NCI-H1105 (cell line): Measurements from ENCODE around the gene KRCC1.
"Not testable (repeated sequence)": the region's sequence is repeated elsewhere in the genome, so short reads cannot be mapped to it uniquely, and the experiment has no call there.

Experiments used
- DNase-seq: peaks from one replicate; lab custom pipeline; 2025; lab: John Stamatoyannopoulos, UW

KRCC1 gene

DNA sequence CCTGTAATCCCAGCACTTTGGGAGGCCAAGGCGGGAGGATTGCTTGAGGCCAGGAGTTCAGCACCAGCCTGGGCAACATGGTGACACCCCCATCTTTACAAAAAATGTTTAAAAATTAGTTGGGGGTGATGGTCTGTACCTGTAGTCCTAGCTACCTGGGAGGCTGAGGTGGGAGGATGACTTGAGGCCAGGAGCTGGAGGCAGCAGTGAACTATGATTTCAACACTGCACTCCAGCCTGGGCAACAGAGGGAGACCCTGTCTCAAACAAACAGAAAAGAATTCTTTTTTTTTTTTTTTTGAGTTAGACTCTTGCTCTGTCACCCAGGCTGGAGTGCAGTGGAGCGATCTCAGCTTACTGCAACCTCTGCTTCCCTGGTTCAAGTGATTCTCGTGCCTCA is 55.1 kb downstream of the KRCC1 start:
- not testable (repeated sequence) for DNase-seq

DNA sequence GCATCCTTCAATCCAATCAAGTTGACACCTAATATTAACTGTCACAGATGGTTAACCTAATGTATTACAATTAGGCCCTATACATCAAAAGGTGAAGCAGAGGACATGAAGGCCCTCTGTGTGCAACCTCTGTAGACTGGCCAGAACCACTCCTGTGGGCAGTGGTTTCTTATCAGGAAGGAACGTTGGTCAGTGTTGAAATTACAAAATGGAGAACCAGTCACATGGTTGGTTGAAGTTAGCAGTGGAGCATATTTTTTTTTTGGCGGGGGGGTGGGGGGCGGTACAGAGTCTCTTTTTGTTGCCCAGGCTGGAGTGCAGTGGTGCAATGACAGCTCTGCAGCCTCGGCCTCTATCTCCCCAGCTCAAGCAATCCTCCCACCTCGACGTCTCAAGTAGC is 59.0 kb downstream of the KRCC1 start:
- DNase-seq: no peak

DNA sequence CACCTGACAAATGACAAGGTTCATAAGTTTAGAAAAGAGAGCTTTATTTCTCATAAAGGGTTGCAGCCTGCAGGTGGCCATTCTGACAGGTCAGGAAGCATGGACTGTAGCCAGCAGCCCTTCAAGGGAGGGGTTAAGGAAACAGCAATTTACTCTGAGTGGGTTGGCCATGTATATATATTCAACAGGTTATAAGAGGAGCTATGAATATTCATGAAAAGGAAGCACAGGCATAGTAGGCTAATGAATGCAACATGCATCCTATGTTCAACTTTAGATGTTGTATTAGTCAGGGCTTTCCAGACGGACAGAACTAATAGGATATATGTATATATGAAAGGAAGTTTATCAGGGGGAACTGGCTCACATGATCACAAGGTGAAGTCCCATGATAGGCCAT is 59.8 kb downstream of the KRCC1 start:
- no peak for DNase-seq

DNA sequence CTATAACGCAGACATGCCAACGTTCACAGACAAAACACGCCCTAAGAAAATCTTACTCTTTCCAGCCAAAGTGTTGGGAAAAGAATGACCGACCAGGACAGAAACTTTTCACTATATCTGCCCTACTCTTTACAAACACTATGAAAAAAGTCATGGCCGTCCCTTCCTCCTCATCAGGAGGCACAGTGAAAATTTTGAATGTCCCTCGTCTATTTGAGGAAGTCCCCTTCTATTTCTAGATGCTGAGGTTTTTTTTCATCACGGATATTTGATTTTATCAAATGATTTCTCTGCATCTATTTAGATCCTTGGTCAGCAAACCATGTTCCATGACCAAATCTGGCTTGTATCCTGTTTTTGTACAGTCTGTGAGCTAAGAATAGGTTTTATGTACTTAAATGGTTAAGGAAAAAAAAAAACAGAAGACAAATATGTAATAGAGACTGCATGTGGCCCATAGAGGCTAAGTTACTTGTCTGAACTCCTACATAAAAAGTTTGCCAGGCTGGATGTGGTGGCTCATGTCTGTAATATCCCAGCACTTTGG is 61.2 kb downstream of the KRCC1 start:
- not testable (repeated sequence) for DNase-seq

DNA sequence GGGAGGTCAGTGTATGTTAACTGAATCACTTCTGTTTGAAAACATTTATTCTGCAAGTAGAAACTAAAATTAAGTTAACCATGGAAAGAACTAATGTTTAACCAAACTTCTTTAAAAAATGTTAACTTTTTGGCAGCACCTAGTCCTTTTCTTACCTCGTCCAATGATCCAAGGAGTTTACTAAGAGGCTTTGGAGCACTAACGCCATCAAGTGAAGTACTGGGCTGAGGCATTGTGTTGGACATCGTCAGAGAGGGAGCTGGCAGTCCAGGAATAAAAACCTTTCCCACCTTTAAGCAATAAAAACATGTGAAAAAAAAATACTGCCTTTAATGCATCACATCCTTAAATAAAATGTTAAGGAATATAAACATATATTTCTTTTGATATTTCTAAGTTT is 63.0 kb downstream of the KRCC1 start:
- not testable (repeated sequence) for DNase-seq

DNA sequence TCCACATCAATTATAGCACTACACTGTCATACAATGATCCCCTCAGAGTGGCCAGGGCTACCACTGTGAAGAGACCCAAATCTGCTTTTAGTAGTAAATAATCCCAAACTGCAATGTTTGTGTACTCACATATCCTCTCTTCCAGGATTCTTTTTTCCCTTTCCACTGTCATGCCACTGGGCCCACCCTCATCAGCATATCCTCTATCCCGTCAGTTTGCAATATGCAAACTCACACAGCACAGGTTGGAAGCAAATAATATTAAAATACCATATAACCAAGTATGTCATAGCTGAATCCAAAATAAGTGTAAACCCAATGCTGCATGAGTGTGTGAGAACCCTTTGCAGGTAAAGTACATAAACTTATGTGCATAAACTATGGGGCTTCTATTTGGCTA is 68.1 kb downstream of the KRCC1 start:
- not testable (repeated sequence) for DNase-seq

DNA sequence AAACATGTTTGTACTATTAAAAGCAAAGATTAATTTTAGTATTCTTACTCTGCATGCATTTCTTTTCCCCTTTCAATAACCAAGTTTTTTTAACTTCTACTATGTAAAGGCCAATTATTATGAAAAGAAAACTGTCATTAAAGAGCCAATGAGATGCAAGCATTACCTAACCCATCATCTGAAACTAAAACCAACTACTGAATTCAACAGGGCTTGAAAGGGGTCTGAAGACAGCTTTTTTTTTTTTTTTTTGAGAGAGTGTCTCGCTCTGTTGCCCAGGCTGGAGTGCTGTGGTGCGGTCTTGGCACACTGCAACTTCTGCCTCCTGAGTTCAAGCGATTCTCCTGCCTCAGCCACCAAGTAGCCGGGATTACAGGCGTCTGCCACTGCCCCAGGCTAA is 69.7 kb downstream of the KRCC1 start:
- DNase-seq: not testable (repeated sequence)

DNA sequence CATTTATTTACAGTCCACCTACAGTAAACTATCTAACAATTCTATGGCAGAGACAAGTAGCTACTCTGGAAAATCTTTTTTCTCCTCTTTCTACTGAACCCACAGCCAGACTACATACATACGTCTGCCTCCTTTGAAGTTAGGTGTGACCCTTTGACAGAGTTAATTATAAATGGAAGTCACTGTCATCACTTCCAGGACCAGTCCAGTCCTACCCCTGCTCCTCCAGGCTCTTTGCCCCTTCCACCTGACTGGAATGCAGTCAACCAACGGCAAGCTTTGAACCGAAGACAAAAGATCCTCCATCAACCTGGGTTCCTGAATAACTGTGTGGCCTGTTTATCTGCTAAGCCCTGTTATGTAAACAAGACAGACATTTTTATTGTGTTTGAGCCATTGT is 74.4 kb downstream of the KRCC1 start:
- not testable (repeated sequence) for DNase-seq
